ENCODE measurements around the gene PTPN1.

- TF ChIP-seq CTCF (IDR thresholded peaks at IDR 0.05; ENCODE audit: low read depth, low read length, poor library complexity, severe bottlenecking) (peak; percentile 49), EZH2phosphoT487 (IDR thresholded peaks at IDR 0.05; ENCODE audit: borderline replicate concordance, low read length) (no peak)
These were observed 5.9 kb upstream of the PTPN1 start for GRCh38 chr20:50504231-50504823.

Measured in DOHH2 (cell line).